Breast epithelium (tissue), 4 donors: ENCODE data around the gene PIGX. TPM values are rescaled to one million over a fixed set of nuclear protein-coding genes. Genes with fewer than 3 reads are reported as not detected.
"Not testable (repeated sequence)": the region's sequence is repeated elsewhere in the genome, so short reads cannot be mapped to it uniquely, and the experiment has no call there.

Experiments used
- DNase-seq, 2 donors: peaks; one replicate each; pipeline ENCODE4 v3.0.0-alpha.2; 2019; ENCODE audit warnings: low spot score in 2 of 2
- H3K27ac ChIP-seq, 2 donors: fragments of 200-600 bp; sonication (generic) in 1 of 2; one replicate each; pipeline ENCODE4 v1.5.1; 2016 to 2019; ENCODE audit warnings: mild to moderate bottlenecking in 1 of 2
- H3K27me3 ChIP-seq, 2 donors: fragments of 200-600 bp; sonication (generic) in 1 of 2; one replicate each; pipeline versions ENCODE4 v1.5.1 to v1.6.0; 2017 to 2019; ENCODE audit warnings: control low read depth in 1 of 2, mild to moderate bottlenecking in 1 of 2
- H3K36me3 ChIP-seq: fragments of 200-600 bp; one replicate; pipeline ENCODE4 v1.5.1; 2019
- H3K4me1 ChIP-seq, 2 donors: fragments of 200-600 bp; sonication (generic); one replicate each; pipeline ENCODE4 v1.5.1; 2016 to 2019; ENCODE audit warnings: control low read depth in 1 of 2
- H3K4me3 ChIP-seq, 3 donors: fragments of 200-600 bp; sonication (generic); 1 replicate in 2 of 3; 2 replicates in 1 of 3; pipeline ENCODE4 v1.5.1; 2016 to 2019; ENCODE audit warnings: mild to moderate bottlenecking in 3 of 3, moderate library complexity in 2 of 3
- H3K9me3 ChIP-seq, 2 donors: fragments of 200-600 bp; sonication (generic) in 1 of 2; one replicate each; pipeline ENCODE4 v1.5.1; 2016 to 2019; ENCODE audit warnings: control low read depth in 1 of 2
- POLR2A ChIP-seq: fragments of 450-650 bp; IDR thresholded peaks from one replicate; pipeline ENCODE4 v1.6.1; 2016; ENCODE audit warnings: antibody characterized with exemption, mild to moderate bottlenecking, moderate library complexity
- POLR2AphosphoS5 ChIP-seq, 3 donors: sonication (generic); formaldehyde crosslinking; IDR thresholded peaks; one replicate each; pipeline ENCODE4 v1.6.1; 2017; ENCODE audit warnings: antibody characterized with exemption in 3 of 3
- intact Hi-C: fragments of 100-400 bp; cut with DNase I; formaldehyde crosslinking; loops from one replicate; pipeline ENCODE4 v1.15.1; 2023; ENCODE audit warnings: low total_unique reads
- total RNA-seq, 3 donors: library from RNA; depleted of rRNA; stranded (reverse); fragments of >200 nt; gene quantifications; one replicate each; pipeline ENCODE4 v1.1.0, GENCODE V29; 2016
- TF ChIP-seq, protein P1 (sequence below), 3 donors: fragments of 450-650 bp; IDR thresholded peaks; one replicate each; pipeline ENCODE4 v1.5.1; 2016 to 2017; ENCODE audit warnings: antibody characterized with exemption in 3 of 3, mild to moderate bottlenecking in 3 of 3, moderate library complexity in 3 of 3

PIGX gene
- total RNA-seq, 3 donors from 2014 or later: 22.5 to 34.4 (median 28.2) TPM

GRCh38 chr3:196706327-196706726 lies 5.8 kb upstream of the PIGX start:
- no peaks in the 10 kb centered on the region for H3K9me3 ChIP-seq
- H3K4me1 ChIP-seq: no peaks in the 10 kb centered on the region
- no peak for TF ChIP-seq POLR2AphosphoS5 (IDR thresholded peaks at IDR 0.05)
- TF ChIP-seq, protein P1, sequence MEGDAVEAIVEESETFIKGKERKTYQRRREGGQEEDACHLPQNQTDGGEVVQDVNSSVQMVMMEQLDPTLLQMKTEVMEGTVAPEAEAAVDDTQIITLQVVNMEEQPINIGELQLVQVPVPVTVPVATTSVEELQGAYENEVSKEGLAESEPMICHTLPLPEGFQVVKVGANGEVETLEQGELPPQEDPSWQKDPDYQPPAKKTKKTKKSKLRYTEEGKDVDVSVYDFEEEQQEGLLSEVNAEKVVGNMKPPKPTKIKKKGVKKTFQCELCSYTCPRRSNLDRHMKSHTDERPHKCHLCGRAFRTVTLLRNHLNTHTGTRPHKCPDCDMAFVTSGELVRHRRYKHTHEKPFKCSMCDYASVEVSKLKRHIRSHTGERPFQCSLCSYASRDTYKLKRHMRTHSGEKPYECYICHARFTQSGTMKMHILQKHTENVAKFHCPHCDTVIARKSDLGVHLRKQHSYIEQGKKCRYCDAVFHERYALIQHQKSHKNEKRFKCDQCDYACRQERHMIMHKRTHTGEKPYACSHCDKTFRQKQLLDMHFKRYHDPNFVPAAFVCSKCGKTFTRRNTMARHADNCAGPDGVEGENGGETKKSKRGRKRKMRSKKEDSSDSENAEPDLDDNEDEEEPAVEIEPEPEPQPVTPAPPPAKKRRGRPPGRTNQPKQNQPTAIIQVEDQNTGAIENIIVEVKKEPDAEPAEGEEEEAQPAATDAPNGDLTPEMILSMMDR (IDR thresholded peaks at IDR 0.05): no peak
- TF ChIP-seq POLR2A: no peak
- intact Hi-C loops: no loop called here
- H3K27me3 ChIP-seq: no peaks in the 10 kb centered on the region
- H3K4me3 ChIP-seq: no peak overlapping the region
- H3K27ac ChIP-seq: no peak overlapping the region
- DNase-seq: no peak
- no peaks in the 10 kb centered on the region for H3K36me3 ChIP-seq

DNA sequence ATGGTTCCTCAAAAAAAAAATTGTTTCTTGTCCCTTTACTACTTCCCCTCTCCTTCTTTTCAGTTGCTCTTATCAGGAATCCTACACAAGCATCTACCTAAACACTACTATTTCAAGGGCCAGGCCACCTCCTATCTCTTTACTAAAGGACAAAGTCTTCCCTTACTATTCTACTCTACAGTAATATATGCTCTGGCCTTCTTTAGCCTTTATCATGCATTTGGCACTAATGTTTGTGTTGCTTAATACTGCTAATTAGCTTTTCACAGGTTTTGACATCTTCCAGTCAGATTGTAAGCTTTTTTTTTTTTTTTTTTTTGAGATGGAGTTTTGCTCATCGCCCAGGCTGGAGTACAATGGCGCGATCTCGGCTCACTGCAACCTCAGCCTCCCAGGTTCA lies 5.4 kb upstream of the PIGX start:
- TF ChIP-seq POLR2AphosphoS5 (IDR thresholded peaks at IDR 0.05) (no peak), POLR2A (no peak)
- TF ChIP-seq, protein P1 (IDR thresholded peaks at IDR 0.05): no peak
- H3K36me3 ChIP-seq: no peaks in the 10 kb centered on the region
- intact Hi-C loops: no loop called here
- H3K4me1 ChIP-seq: no peaks in the 10 kb centered on the region
- no peak for DNase-seq
- H3K27me3 ChIP-seq: no peaks in the 10 kb centered on the region
- H3K4me3 ChIP-seq: no peak overlapping the region
- no peaks in the 10 kb centered on the region for H3K9me3 ChIP-seq
- no peak overlapping the region for H3K27ac ChIP-seq

DNA sequence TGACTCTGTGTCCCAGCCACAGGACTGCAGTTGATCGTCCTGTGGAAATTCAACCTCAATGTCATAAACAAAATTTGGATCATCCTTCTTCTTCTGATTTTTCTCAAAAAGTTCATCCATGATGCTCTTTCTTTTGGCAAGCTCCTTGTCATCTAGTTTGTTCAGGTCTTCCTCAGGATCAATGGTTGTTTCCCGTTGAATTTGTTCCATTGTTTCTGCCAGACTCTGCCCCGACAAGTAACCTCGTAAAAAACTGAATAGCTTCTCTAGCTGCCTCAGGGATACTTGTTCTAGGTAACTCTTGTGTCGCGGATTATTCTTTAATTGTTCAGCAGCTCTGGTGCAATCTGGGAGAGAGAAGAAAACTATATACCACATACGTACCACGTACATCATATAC lies 4.6 kb upstream of the PIGX start:
- Histone ChIP-seq H3K4me3 (no peak overlapping the region), H3K36me3 (no peaks in the 10 kb centered on the region), H3K27ac (no peak overlapping the region), H3K27me3 (no peaks in the 10 kb centered on the region), H3K4me1 (no peaks in the 10 kb centered on the region), H3K9me3 (no peaks in the 10 kb centered on the region)
- no peak for DNase-seq
- TF ChIP-seq, protein P1 (IDR thresholded peaks at IDR 0.05): no peak
- no peak for TF ChIP-seq POLR2A
- intact Hi-C loops: no loop called here

- intact Hi-C loops: no loop called here
- TF ChIP-seq POLR2AphosphoS5 (IDR thresholded peaks at IDR 0.05) (no peak), POLR2A (no peak)
- TF ChIP-seq, protein P1 (IDR thresholded peaks at IDR 0.05): no peak
- Histone ChIP-seq H3K9me3 (no peaks in the 10 kb centered on the region), H3K4me1 (peaks cover 0 to 6% of the 10 kb centered on the region in 2 donors), H3K4me3 (no peak overlapping the region), H3K27ac (no peak overlapping the region), H3K36me3 (no peaks in the 10 kb centered on the region), H3K27me3 (no peaks in the 10 kb centered on the region)
- no peak for DNase-seq
Observed at GRCh38 chr3:196708467-196708866, 3.7 kb upstream of the PIGX start.

DNA sequence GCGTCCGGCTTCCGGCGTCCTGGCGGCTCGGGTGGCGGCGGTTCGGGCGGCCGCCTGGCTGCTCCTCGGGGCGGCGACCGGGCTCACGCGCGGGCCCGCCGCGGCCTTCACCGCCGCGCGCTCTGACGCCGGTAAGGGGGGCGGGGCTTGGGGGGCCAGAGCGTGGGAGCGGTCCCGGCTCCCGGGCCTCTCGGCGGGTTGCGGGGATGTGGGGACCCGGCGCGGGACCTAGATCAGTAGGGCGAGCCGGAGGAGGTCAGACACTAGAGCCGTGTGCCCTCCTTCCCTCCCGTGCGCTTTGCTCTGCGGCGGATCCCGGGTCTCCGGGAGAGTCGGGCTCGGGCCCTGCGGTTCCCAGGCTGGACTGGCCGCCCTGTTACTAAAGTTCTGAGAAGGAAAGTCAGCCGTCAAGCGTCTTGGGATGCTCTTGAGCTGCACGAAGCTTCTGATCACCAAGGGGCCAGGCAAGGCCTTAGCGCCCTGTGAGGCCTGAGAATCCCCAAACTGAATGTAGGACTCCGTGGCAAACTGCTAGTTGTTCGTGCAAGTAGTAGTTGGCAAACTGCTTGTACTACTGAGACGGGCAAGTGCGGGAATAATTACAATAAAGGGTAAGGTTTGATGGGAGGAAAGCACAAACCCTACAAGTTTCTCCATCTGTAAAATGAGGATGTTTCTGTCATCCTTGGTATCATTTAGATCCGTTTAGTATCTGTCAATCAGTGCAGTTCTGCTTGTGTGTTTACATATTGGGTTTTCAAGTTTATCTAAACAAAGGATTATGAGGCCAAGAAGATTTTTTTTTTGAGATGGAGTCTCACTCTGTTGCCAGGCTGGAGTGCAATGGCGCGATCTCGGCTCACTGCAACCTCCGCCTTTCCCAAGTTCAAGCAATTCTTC lies 587 bp downstream of the PIGX start:
- Histone ChIP-seq H3K9me3 (no peaks in the 10 kb centered on the region), H3K27me3 (no peaks in the 10 kb centered on the region), H3K4me1 (peaks cover 0 to 8% of the 10 kb centered on the region in 2 donors), H3K4me3 (peak overlapping the region; percentile 79 to 87 (median 80)), H3K27ac (peak overlapping the region; percentile 85 to 91), H3K36me3 (no peaks in the 10 kb centered on the region)
- TF ChIP-seq, protein P1 (IDR thresholded peaks at IDR 0.05): peak in 1 of 3 donors; percentile 9
- TF ChIP-seq POLR2A (no peak), POLR2AphosphoS5 (IDR thresholded peaks at IDR 0.05) (peak in 1 of 3 donors; percentile 7)
- DNase-seq: peak in 1 of 2 donors; percentile 25
- intact Hi-C loops: no loop called here

GRCh38 chr3:196717162-196717561 lies 5.0 kb downstream of the PIGX start:
- H3K4me3 ChIP-seq, H3K27ac ChIP-seq, H3K4me1 ChIP-seq, H3K27me3 ChIP-seq, intact Hi-C loops, DNase-seq, H3K36me3 ChIP-seq, H3K9me3 ChIP-seq: not testable (repeated sequence)
